DMS79 treated with DMSO at 0.1 percent for 48 hours (cell line): ENCODE results near the gene ADGRF1.
"Not testable (repeated sequence)": the region's sequence is repeated elsewhere in the genome, so short reads cannot be mapped to it uniquely, and the experiment has no call there.

Source experiments
- DNase-seq: peaks from one replicate; lab custom pipeline; 2025; lab: John Stamatoyannopoulos, UW

The ADGRF1 gene

GRCh38 chr6:47042275-47042791 is at the start of gene ADGRF1:
TSS of gene ADGRF1 (minus strand) at chr6:47042332. CDS start at chr6:47029061, 13,271 bp downstream.
- DNase-seq: no peak

GRCh38 chr6:47090881-47091280 is 48.7 kb upstream of the ADGRF1 start:
- DNase-seq: no peak

GRCh38 chr6:47089473-47089872 is 47.3 kb upstream of the ADGRF1 start:
- not testable (repeated sequence) for DNase-seq

GRCh38 chr6:47086051-47086770 is 44.1 kb upstream of the ADGRF1 start:
- DNase-seq: no peak

GRCh38 chr6:47084610-47085009 is 42.5 kb upstream of the ADGRF1 start:
- no peak for DNase-seq

- DNase-seq: peak; percentile 9
Observed at GRCh38 chr6:47083586-47084047, 41.5 kb upstream of the ADGRF1 start.

GRCh38 chr6:47080083-47080596 is 38.0 kb upstream of the ADGRF1 start:
- no peak for DNase-seq

- DNase-seq: no peak
Observed at GRCh38 chr6:47079638-47080037, 37.5 kb upstream of the ADGRF1 start.

GRCh38 chr6:47078991-47079390 is 36.9 kb upstream of the ADGRF1 start:
- DNase-seq: no peak

- DNase-seq: no peak
Observed at GRCh38 chr6:47076422-47077344, 34.6 kb upstream of the ADGRF1 start.

- DNase-seq: no peak
Observed at GRCh38 chr6:47075741-47076421, 33.7 kb upstream of the ADGRF1 start.

- no peak for DNase-seq
Observed at GRCh38 chr6:47075168-47075567, 33.0 kb upstream of the ADGRF1 start.

- DNase-seq: no peak
Observed at GRCh38 chr6:47073125-47074110, 31.3 kb upstream of the ADGRF1 start.

GRCh38 chr6:47072667-47073066 is 30.5 kb upstream of the ADGRF1 start:
- DNase-seq: no peak

- DNase-seq: no peak
Observed at GRCh38 chr6:47071681-47072080, 29.5 kb upstream of the ADGRF1 start.

- no peak for DNase-seq
Observed at GRCh38 chr6:47070461-47070860, 28.3 kb upstream of the ADGRF1 start.

- DNase-seq: no peak
Observed at GRCh38 chr6:47069156-47069555, 27.0 kb upstream of the ADGRF1 start.

GRCh38 chr6:47066418-47066817 is 24.3 kb upstream of the ADGRF1 start:
- no peak for DNase-seq

GRCh38 chr6:47064274-47064673 is 22.1 kb upstream of the ADGRF1 start:
- no peak for DNase-seq

- DNase-seq: no peak
Observed at GRCh38 chr6:47062346-47062745, 20.2 kb upstream of the ADGRF1 start.
